ENCODE results near the gene ZNF710.
"Not testable (repeated sequence)": the region's sequence is repeated elsewhere in the genome, so short reads cannot be mapped to it uniquely, and the experiment has no call there.

ZNF710 gene, protein sequence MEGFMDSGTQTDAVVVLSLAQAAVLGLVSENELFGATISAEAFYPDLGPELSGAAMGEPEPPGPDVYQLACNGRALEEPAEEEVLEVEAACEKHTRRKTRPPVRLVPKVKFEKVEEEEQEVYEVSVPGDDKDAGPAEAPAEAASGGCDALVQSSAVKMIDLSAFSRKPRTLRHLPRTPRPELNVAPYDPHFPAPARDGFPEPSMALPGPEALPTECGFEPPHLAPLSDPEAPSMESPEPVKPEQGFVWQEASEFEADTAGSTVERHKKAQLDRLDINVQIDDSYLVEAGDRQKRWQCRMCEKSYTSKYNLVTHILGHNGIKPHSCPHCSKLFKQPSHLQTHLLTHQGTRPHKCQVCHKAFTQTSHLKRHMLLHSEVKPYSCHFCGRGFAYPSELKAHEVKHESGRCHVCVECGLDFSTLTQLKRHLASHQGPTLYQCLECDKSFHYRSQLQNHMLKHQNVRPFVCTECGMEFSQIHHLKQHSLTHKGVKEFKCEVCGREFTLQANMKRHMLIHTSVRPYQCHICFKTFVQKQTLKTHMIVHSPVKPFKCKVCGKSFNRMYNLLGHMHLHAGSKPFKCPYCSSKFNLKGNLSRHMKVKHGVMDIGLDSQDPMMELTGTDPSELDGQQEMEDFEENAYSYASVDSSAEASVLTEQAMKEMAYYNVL

DNA sequence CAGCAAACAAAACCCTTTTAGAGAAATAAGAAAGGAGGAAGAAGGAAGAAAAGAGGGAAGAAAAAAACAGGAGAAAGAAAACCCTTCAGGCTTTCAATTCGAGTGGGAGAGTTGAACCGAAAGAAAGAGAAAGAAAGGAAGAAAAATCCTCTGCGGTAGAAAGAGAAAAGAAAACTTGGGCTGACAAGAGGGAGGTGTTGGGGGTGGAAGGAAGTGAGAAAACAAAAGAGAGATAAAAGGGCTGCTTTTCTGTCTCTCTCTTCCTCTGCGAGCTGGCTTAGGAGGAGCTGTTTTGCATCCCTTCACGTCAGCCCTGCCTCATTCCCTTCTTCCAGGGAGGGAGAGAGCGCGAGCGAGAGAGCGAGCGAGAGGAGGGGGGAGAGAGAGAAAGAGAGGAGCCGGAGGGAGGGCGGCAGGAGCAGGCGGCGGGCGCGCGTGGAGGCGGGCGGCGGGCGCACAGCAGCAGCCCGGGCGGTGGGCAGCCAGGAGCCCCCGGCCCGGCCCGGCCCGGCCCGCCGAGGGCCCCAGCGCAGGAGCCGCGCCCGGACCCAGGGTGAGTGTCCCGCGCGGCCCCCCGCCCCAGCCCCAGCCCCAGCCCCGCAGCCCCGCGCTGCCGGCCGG, at the start of gene ZNF710:
ZNF710 (plus strand) TSS at position 263 of the 621 bp plus-strand sequence. CDS start 65,814 bp downstream, outside the sequence.
- POLR2A ChIA-PET = no interaction called here
- TF ChIP-seq, protein P1, sequence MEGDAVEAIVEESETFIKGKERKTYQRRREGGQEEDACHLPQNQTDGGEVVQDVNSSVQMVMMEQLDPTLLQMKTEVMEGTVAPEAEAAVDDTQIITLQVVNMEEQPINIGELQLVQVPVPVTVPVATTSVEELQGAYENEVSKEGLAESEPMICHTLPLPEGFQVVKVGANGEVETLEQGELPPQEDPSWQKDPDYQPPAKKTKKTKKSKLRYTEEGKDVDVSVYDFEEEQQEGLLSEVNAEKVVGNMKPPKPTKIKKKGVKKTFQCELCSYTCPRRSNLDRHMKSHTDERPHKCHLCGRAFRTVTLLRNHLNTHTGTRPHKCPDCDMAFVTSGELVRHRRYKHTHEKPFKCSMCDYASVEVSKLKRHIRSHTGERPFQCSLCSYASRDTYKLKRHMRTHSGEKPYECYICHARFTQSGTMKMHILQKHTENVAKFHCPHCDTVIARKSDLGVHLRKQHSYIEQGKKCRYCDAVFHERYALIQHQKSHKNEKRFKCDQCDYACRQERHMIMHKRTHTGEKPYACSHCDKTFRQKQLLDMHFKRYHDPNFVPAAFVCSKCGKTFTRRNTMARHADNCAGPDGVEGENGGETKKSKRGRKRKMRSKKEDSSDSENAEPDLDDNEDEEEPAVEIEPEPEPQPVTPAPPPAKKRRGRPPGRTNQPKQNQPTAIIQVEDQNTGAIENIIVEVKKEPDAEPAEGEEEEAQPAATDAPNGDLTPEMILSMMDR (IDR thresholded peaks at IDR 0.05; ENCODE audit: insufficient read depth, low read length, missing control alignments) = no peak
- CTCF ChIA-PET = no interaction called here
- peak within 1 kb of the TSS; percentile 64 for H3K4me3 ChIP-seq (ENCODE audit: low read depth, low read length)
- no peak for DNase-seq (ENCODE audit: low read depth, low spot score)

DNA sequence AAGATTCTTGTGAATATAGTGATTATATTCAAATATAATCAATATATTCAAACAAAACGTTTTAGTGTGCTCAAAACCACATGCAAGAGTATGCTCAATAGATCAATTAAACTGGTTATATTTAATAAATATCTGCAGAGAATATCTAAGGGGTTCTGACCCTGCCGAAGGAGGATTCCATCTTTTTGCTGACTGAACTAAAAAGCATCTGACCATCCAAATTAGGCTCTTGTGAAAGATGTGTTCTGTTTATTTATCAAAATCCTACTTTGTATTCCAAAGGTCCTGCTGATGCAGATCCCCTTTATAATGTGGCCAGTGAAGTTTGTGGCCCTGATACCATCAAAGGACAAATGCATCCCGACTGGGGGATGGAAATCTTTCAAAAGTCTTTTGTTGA, 46.6 kb upstream of the ZNF710 start:
- no peak for DNase-seq (ENCODE audit: low read depth, low spot score)

DNA sequence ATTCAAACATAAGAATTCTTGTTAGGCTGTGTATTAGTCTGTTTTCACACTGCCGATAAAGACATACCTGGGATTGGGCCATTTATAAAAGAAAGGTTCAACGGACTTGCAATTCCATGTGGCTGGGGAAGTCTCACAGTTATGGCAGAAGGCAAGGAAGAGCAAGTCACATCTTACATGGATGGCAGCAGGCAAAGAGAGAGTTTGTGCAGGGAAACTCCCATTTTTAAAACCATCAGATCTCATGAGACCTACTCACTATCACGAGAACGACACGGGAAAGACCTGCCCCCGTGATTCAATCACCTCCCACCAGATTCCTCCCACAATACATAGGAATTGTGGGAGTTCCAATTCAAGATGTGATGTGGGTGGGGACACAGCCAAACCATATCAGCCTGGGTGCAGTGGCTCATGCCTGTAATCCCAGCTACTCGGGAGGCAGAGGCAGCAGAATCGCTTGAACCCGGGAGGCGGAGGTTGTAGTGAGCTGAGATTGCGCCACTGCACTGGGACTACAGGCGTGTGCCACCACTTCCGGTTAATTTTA, 45.6 kb upstream of the ZNF710 start:
- DNase-seq (ENCODE audit: low read depth, low spot score); CTCF ChIA-PET; H3K4me3 ChIP-seq (ENCODE audit: low read depth, low read length); POLR2A ChIA-PET: not testable (repeated sequence)

More for the DNA sequence above, 46.6 kb upstream of the ZNF710 start:
- H3K4me3 ChIP-seq (ENCODE audit: low read depth, low read length) = no peak overlapping the region
- ChIA-PET CTCF (no interaction called here), POLR2A (no interaction called here)
- TF ChIP-seq, protein P1 (IDR thresholded peaks at IDR 0.05; ENCODE audit: insufficient read depth, low read length, missing control alignments) = no peak

DNA sequence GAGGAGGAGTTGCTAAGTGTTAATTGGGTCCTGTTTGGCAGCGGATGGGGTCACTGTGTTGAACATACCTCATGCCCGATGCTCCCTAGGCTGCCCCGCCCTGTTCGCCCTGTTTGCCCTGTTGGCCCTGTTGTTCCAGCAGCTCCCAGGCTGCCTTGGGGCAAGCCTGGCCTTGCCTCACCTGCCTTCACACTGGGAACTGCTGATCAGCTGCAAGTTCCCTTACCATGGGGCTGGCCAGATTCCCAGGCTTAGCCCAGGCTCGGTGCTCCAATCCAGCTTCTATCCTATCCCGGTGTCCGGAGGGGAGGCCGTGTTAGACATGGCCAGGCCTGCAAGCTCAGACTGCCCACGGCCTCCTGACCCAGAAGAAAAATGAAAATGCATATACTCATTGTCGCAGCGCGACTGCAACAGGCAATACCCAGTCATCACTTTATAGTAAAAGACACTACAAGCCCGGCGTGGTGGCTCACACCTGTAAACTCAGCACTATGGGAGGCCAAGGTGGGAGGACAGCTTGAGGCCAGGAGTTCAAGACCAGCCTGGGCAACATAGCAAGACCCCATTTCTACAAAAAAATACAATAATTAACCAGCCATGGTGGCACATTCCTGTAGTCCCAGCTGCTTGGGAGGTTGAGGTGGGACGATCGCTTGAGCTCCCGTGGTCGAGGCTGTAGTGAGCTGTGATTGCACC, 42.9 kb upstream of the ZNF710 start:
- DNase-seq (ENCODE audit: low read depth, low spot score) = no peak
- TF ChIP-seq, protein P1 (IDR thresholded peaks at IDR 0.05; ENCODE audit: insufficient read depth, low read length, missing control alignments) = no peak
- H3K4me3 ChIP-seq (ENCODE audit: low read depth, low read length) = no peak overlapping the region
- ChIA-PET CTCF (no interaction called here), POLR2A (no interaction called here)

DNA sequence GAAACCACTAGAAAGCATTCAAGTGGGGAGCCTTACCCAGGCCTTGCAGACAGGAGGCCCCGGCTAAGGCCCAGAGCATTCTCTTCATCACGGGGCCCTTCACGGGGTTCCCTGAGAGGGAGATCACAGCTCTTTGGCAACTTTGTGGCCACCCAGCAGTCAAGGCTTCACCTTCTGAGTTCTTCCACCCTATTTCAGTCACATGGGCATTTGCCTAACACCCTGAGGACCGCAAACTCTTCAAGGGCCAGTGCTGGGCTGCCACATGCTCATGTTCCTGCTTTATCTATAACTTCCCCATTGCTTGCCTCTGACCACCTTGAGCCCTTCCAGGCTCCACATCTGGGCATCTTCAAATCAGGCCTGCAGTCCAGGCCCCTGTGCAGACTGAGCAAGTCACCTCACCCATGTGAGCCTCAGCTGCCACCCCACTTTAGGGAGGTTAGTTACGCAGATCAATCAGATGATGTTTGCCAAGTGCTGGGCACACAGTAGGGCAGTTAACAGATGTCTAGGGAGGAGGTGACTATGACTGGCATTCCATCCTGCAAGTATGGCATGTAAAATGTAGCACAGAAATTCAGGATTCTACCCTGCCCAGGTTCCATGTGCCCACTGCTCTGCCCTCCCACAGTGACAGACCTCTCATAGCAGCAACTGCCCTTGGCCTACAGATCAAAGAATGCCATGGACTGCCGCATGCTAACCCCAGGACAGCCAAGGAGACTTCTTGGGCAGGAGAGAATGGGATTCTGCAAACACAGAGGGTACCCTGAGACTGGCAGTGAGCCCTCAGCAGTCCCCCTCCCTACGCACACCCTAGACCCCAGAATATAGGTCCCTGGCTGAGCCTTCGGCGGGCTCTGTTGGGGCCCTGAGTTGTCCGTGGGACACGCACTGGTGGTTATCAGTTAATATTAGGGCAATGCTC, 37.6 kb upstream of the ZNF710 start:
- DNase-seq (ENCODE audit: low read depth, low spot score) = no peak
- ChIA-PET POLR2A (no interaction called here), CTCF (interaction anchor here (1.2 kb wide), 1 partner anchor 223 kb away, joined by 4 read pairs; no protein-coding TSS in a partner anchor)
- H3K4me3 ChIP-seq (ENCODE audit: low read depth, low read length) = no peak overlapping the region
- TF ChIP-seq, protein P1 (IDR thresholded peaks at IDR 0.05; ENCODE audit: insufficient read depth, low read length, missing control alignments) = no peak
